ENCODE results near the gene FAHD1.

DNA sequence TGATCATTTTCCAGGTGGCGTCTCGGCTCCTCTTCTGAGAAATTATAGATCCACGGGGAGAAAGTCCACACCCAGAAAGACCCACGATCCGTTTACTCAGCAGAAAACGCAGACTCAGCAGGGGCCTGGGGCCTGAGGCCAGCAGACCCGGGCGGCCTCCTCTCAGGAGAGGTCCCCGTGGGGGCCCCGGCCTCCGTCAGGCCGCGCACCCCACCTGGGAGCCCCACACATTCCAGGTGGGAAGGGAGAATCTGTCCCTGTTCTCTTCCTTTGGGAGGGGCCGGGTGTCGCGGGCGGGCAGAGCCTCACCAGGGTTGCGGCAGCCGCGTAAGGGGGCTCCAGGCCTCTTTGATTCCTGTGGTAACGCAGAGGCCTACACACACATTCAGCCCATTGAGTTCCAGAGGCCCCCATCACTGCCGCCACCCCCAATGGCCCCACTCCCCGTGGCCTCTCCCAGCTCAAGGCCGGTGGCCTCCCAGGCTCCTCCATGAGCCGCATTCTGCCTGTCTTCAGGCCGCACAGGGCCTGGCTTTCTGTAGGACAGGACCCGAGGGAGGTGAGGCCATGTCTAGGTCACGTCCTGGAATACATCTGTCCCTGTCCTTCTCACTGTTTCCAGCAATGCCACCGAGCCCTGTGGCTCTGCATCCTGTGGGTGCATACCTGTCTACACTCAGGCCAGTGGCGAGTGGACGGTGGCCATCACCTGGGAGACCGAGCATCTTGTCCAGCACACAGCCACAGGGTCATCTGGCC, 31.9 kb upstream of the FAHD1 start:
- TF ChIP-seq, protein P1, sequence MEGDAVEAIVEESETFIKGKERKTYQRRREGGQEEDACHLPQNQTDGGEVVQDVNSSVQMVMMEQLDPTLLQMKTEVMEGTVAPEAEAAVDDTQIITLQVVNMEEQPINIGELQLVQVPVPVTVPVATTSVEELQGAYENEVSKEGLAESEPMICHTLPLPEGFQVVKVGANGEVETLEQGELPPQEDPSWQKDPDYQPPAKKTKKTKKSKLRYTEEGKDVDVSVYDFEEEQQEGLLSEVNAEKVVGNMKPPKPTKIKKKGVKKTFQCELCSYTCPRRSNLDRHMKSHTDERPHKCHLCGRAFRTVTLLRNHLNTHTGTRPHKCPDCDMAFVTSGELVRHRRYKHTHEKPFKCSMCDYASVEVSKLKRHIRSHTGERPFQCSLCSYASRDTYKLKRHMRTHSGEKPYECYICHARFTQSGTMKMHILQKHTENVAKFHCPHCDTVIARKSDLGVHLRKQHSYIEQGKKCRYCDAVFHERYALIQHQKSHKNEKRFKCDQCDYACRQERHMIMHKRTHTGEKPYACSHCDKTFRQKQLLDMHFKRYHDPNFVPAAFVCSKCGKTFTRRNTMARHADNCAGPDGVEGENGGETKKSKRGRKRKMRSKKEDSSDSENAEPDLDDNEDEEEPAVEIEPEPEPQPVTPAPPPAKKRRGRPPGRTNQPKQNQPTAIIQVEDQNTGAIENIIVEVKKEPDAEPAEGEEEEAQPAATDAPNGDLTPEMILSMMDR (IDR thresholded peaks at IDR 0.05): no peak
- TF ChIP-seq POLR2AphosphoS5 (IDR thresholded peaks at IDR 0.05): no peak
